HCT116 (cell line): Measurements from ENCODE around the gene CHTOP. TPM values are rescaled to one million over a fixed set of nuclear protein-coding genes. Genes with fewer than 3 reads are reported as not detected.
A peak's percentile ranks its signal among the peaks of the same experiment; 100 is the strongest.

Experiments used
- ATAC-seq: fragments of 200-7000 bp; cut with Tn5 transposase; 2 replicates; pipeline ENCODE4 v1.9.1; 2020; ENCODE audit warnings: mild to moderate bottlenecking, moderate library complexity
- BruUV-seq: library from RNA; stranded (reverse); fragments of 400-500 nt; replicated peaks from 2 replicates; lab custom pipeline; 2021; lab: Mats Ljungman, UMichigan
- CTCF ChIA-PET: fragments of 300-600 bp; sonication (Branson Sonifier 250); formaldehyde crosslinking; loops from one replicate; lab custom pipeline; 2021; ENCODE audit warnings: antibody characterized with exemption; lab: Charles Lee
- POLR2A ChIA-PET: fragments of 300-600, 350-600 bp; sonication (Branson Sonifier 250); formaldehyde crosslinking; loops from one replicate; lab custom pipeline; 2021; ENCODE audit warnings: antibody characterized with exemption; lab: Charles Lee
- RAD21 ChIA-PET, 2 experiments: fragments of 300-600 bp; sonication (Branson Sonifier 250); formaldehyde crosslinking; loops; one replicate each; lab custom pipeline; 2023; ENCODE audit warnings: low total read pairs in 2 of 2; ENCODE audit not compliant: uncharacterized antibody in 2 of 2, unreplicated experiment in 2 of 2, low non-redundant PET in 1 of 2; lab: Charles Lee
- DNase-seq: peaks from one replicate; pipeline ENCODE4 v3.0.0-alpha.2; 2010; ENCODE audit warnings: low read depth, low spot score
- H2AFZ ChIP-seq: fragments of 200-600 bp; shearing (Covaris generic), sonication (generic); 2 replicates; pipeline ENCODE4 v1.6.1; 2017; ENCODE audit warnings: low read depth, mixed run types, mixed read lengths, antibody characterized with exemption, low read length; ENCODE audit not compliant: poor library complexity, severe bottlenecking
- H3K27ac ChIP-seq: 2 replicates; pipeline ENCODE4 v1.5.1; 2012; ENCODE audit warnings: low read depth, low read length
- H3K27me3 ChIP-seq: fragments of 200-600 bp; sonication (generic); 2 replicates; pipeline ENCODE4 v1.6.1; 2016; ENCODE audit warnings: mixed run types, low read length, mixed read lengths; ENCODE audit not compliant: insufficient read depth
- H3K36me3 ChIP-seq, 2 experiments: fragments of 200-500 bp in 1 of 2; fragments of 200-600 bp in 1 of 2; sonication (Bioruptor generic) in 1 of 2; sonication (generic) in 1 of 2; 2 replicates each; pipeline versions ENCODE4 v1.5.1 to v1.6.1; 2014 to 2016; ENCODE audit warnings: low read length in 2 of 2, inconsistent platforms in 1 of 2, mixed read lengths in 1 of 2, mixed run types in 1 of 2; ENCODE audit not compliant: insufficient read depth in 2 of 2, control insufficient read depth in 1 of 2
- H3K4me1 ChIP-seq, 2 experiments: fragments of 200-600 bp in 1 of 2; sonication (generic) in 1 of 2; 2 replicates each; pipeline versions ENCODE4 v1.5.1 to v1.6.1; 2012 to 2017; ENCODE audit warnings: low read length in 2 of 2, inconsistent platforms in 1 of 2, mild to moderate bottlenecking in 1 of 2, mixed read lengths in 1 of 2, mixed run types in 1 of 2, moderate library complexity in 1 of 2; ENCODE audit not compliant: insufficient read depth in 2 of 2, control insufficient read depth in 1 of 2
- H3K4me2 ChIP-seq: fragments of 200-600 bp; sonication (generic); 2 replicates; pipeline ENCODE4 v1.6.1; 2017; ENCODE audit warnings: mixed run types, low read length, mixed read lengths
- H3K4me3 ChIP-seq, 2 experiments: fragments of 200-600 bp in 1 of 2; sonication (generic) in 1 of 2; replicated peaks in 1 of 2; 2 replicates each; pipeline ENCODE4 v1.5.1; 2011 to 2016; ENCODE audit warnings: low read length in 2 of 2, control low read depth in 1 of 2, low read depth in 1 of 2, mild to moderate bottlenecking in 1 of 2, mixed read lengths in 1 of 2, mixed run types in 1 of 2
- H3K79me2 ChIP-seq: fragments of 200-600 bp; sonication (generic); 2 replicates; pipeline ENCODE4 v1.6.1; 2017; ENCODE audit warnings: mild to moderate bottlenecking, mixed run types, low read length, moderate library complexity, mixed read lengths; ENCODE audit not compliant: insufficient read depth
- H3K9ac ChIP-seq: fragments of 200-600 bp; sonication (generic); 2 replicates; pipeline ENCODE4 v1.6.1; 2016; ENCODE audit warnings: low read length, mixed read lengths
- H3K9me2 ChIP-seq: fragments of 200-600 bp; sonication (generic), shearing (Covaris generic); 2 replicates; pipeline ENCODE4 v1.6.1; 2017; ENCODE audit warnings: mixed run types, mild to moderate bottlenecking, moderate library complexity; ENCODE audit not compliant: insufficient read depth
- H3K9me3 ChIP-seq, 2 experiments: fragments of 200-500 bp in 1 of 2; fragments of 200-600 bp in 1 of 2; sonication (Bioruptor generic) in 1 of 2; sonication (generic) in 1 of 2; 2 replicates each; pipeline ENCODE4 v1.6.1; 2014 to 2017; ENCODE audit warnings: low read length in 2 of 2, mixed read lengths in 2 of 2, inconsistent platforms in 1 of 2, low read depth in 1 of 2, mild to moderate bottlenecking in 1 of 2, mixed run types in 1 of 2, moderate library complexity in 1 of 2; ENCODE audit not compliant: control insufficient read depth in 1 of 2, insufficient read depth in 1 of 2
- H4K20me1 ChIP-seq: fragments of 200-600 bp; sonication (generic), shearing (Covaris generic); 2 replicates; pipeline ENCODE4 v1.6.1; 2017; ENCODE audit warnings: mixed run types, mild to moderate bottlenecking, moderate library complexity; ENCODE audit not compliant: insufficient read depth
- CBX3 ChIP-seq: IDR thresholded peaks from 2 replicates; pipeline ENCODE4 v1.6.1; 2012; ENCODE audit warnings: low read depth
- EGR1 ChIP-seq: IDR thresholded peaks from 2 replicates; pipeline ENCODE4 v1.6.1; 2012; ENCODE audit warnings: low read depth
- ELF1 ChIP-seq: IDR thresholded peaks from 2 replicates; pipeline ENCODE4 v1.6.1; 2012; ENCODE audit warnings: low read depth, borderline replicate concordance
- EZH2phosphoT487 ChIP-seq: fragments of 200-600 bp; IDR thresholded peaks from 2 replicates; pipeline ENCODE4 v1.6.1; 2018; ENCODE audit warnings: antibody characterized with exemption, borderline replicate concordance
- FOSL1 ChIP-seq: IDR thresholded peaks from 2 replicates; pipeline ENCODE4 v1.6.1; 2012; ENCODE audit warnings: low read depth
- POLR2AphosphoS5 ChIP-seq: IDR thresholded peaks from 2 replicates; pipeline ENCODE4 v1.6.1; 2011; ENCODE audit warnings: mild to moderate bottlenecking, low read depth, low read length, moderate library complexity
- RAD21 ChIP-seq: IDR thresholded peaks from 2 replicates; pipeline ENCODE4 v1.6.1; 2012; ENCODE audit warnings: low read depth, mild to moderate bottlenecking
- SIN3A ChIP-seq: IDR thresholded peaks from 2 replicates; pipeline ENCODE4 v1.6.1; 2012; ENCODE audit warnings: low read depth
- SP1 ChIP-seq: IDR thresholded peaks from 2 replicates; pipeline ENCODE4 v1.6.1; 2012; ENCODE audit warnings: low read depth
- SRF ChIP-seq: IDR thresholded peaks from 2 replicates; pipeline ENCODE4 v1.6.1; 2012; ENCODE audit warnings: low read depth
- ZNF274 ChIP-seq: fragments of 200-500 bp; sonication (Bioruptor generic); IDR thresholded peaks from 2 replicates; pipeline ENCODE4 v1.6.1; 2014; ENCODE audit warnings: mild to moderate bottlenecking, low read depth, low read length, inconsistent platforms
- intact Hi-C: fragments of 100-400 bp; cut with micrococcal nuclease; formaldehyde crosslinking; loops from 2 replicates; pipeline ENCODE4 v1.10.0; 2022
- total RNA-seq: library from RNA; stranded (reverse); gene quantifications from one replicate; pipeline ENCODE4 v1.2.1, GENCODE V29; 2021; ENCODE audit not compliant: unreplicated experiment
- TF ChIP-seq, protein P1 (sequence below), 3 experiments: fragments of 200-600 bp in 1 of 3; sonication (generic) in 1 of 3; IDR thresholded peaks in 2 of 3; conservative IDR thresholded peaks in 1 of 3; 2 replicates each; pipeline ENCODE4 v1.5.1; 2012 to 2017; ENCODE audit warnings: low read depth in 2 of 3, low read length in 2 of 3, antibody characterized with exemption in 1 of 3, borderline replicate concordance in 1 of 3, control low read depth in 1 of 3, mild to moderate bottlenecking in 1 of 3, mixed read lengths in 1 of 3, mixed run types in 1 of 3, moderate library complexity in 1 of 3; ENCODE audit not compliant: insufficient read depth in 1 of 3
- TF ChIP-seq, protein P2 (sequence below): IDR thresholded peaks from 2 replicates; pipeline ENCODE4 v1.6.1; 2012
- TF ChIP-seq, protein P3 (sequence below): IDR thresholded peaks from 2 replicates; pipeline ENCODE4 v1.6.1; 2012
- TF ChIP-seq, protein P4 (sequence below): IDR thresholded peaks from 2 replicates; pipeline ENCODE4 v1.6.1; 2011; ENCODE audit warnings: mild to moderate bottlenecking, low read length, moderate library complexity; ENCODE audit not compliant: insufficient replicate concordance; ENCODE audit errors: extremely low read depth

CHTOP gene
- total RNA-seq, 1 experiment from 2014 or later = 110 TPM

DNA sequence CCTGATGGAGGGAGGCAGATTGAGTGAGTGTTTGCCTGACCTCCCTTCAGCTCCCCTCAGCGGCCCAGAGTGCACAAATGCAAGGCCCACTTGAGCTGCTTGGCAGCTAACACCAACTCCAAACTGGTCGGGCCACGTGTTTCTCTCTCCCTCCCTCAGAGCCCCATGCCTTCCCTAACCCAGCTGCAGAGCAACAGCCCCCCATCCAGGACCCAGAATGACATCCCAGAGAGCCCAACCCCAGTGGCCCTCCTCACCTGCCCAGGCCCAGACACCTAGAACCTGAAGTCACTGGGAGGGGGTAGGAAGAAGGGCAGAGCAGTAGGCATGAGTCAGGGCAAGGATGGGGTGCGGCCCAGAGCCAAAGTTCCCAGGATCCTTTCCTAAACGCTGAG is 17.0 kb upstream of the CHTOP start:
- RAD21 ChIA-PET = interaction anchor here (0.6 to 2.2 kb wide), 5 partner anchors 10 to 44 kb away, joined by 3 to 9 read pairs (median 7); partner anchors contain the start of gene S100A13 (in 2 of the 2)
- no peak overlapping the region for H3K4me3 ChIP-seq
- intact Hi-C loops = loop anchor here (2.0 kb wide), 2 partner anchors 44 to 106 kb away; no protein-coding TSS in a partner anchor
- H3K36me3 ChIP-seq = no peaks in the 10 kb centered on the region
- POLR2A ChIA-PET = interaction anchor here (0.6 to 9.1 kb wide), 7 partner anchors 7 to 363 kb away, joined by 3 to 172 read pairs (median 13); partner anchors contain the start of genes CHTOP, S100A1, S100A13 and S100A6
- no peak for TF ChIP-seq EZH2phosphoT487
- TF ChIP-seq ZNF274 = no peak
- no peak for TF ChIP-seq SP1
- TF ChIP-seq CBX3 = no peak
- TF ChIP-seq, protein P1, sequence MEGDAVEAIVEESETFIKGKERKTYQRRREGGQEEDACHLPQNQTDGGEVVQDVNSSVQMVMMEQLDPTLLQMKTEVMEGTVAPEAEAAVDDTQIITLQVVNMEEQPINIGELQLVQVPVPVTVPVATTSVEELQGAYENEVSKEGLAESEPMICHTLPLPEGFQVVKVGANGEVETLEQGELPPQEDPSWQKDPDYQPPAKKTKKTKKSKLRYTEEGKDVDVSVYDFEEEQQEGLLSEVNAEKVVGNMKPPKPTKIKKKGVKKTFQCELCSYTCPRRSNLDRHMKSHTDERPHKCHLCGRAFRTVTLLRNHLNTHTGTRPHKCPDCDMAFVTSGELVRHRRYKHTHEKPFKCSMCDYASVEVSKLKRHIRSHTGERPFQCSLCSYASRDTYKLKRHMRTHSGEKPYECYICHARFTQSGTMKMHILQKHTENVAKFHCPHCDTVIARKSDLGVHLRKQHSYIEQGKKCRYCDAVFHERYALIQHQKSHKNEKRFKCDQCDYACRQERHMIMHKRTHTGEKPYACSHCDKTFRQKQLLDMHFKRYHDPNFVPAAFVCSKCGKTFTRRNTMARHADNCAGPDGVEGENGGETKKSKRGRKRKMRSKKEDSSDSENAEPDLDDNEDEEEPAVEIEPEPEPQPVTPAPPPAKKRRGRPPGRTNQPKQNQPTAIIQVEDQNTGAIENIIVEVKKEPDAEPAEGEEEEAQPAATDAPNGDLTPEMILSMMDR (IDR thresholded peaks at IDR 0.05 in 2 of 3, conservative IDR thresholded peaks at IDR 0.05 in 1 of 3; ENCODE audit: borderline replicate concordance in 1 of 3, insufficient read depth in 1 of 3, low read depth in 2 of 3, low read length in 2 of 3) = no peak
- no peak for TF ChIP-seq RAD21
- TF ChIP-seq SRF = no peak
- TF ChIP-seq SIN3A = no peak
- TF ChIP-seq, protein P2, sequence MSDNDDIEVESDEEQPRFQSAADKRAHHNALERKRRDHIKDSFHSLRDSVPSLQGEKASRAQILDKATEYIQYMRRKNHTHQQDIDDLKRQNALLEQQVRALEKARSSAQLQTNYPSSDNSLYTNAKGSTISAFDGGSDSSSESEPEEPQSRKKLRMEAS = no peak
- TF ChIP-seq, protein P3, sequence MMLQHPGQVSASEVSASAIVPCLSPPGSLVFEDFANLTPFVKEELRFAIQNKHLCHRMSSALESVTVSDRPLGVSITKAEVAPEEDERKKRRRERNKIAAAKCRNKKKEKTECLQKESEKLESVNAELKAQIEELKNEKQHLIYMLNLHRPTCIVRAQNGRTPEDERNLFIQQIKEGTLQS = no peak
- no peak for TF ChIP-seq FOSL1
- TF ChIP-seq ELF1 = no peak
- TF ChIP-seq, protein P4, sequence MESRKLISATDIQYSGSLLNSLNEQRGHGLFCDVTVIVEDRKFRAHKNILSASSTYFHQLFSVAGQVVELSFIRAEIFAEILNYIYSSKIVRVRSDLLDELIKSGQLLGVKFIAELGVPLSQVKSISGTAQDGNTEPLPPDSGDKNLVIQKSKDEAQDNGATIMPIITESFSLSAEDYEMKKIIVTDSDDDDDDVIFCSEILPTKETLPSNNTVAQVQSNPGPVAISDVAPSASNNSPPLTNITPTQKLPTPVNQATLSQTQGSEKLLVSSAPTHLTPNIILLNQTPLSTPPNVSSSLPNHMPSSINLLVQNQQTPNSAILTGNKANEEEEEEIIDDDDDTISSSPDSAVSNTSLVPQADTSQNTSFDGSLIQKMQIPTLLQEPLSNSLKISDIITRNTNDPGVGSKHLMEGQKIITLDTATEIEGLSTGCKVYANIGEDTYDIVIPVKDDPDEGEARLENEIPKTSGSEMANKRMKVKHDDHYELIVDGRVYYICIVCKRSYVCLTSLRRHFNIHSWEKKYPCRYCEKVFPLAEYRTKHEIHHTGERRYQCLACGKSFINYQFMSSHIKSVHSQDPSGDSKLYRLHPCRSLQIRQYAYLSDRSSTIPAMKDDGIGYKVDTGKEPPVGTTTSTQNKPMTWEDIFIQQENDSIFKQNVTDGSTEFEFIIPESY = no peak
- no peak for TF ChIP-seq POLR2AphosphoS5
- no peak for TF ChIP-seq EGR1
- peaks cover 39 to 57% of the 10 kb centered on the region in 2 experiments for H3K4me1 ChIP-seq
- H2AFZ ChIP-seq = no peak overlapping the region
- ATAC-seq (no peak; the same call in 1 of the 2 replicates), DNase-seq (no peak)
- peak overlapping the region; percentile 61 for H3K9ac ChIP-seq
- no peaks in the 10 kb centered on the region for H3K27me3 ChIP-seq
- H3K4me2 ChIP-seq = peak overlapping the region; percentile 73
- H3K9me3 ChIP-seq = no peaks in the 10 kb centered on the region
- peaks cover 33% of the 10 kb centered on the region for H3K79me2 ChIP-seq
- TSS peak; percentile 64 for BruUV-seq
- CTCF ChIA-PET = interaction anchor here (1.2 to 7.7 kb wide), 7 partner anchors 10 to 106 kb away, joined by 3 to 76 read pairs (median 9); partner anchors contain the start of genes CHTOP, S100A1 and S100A13
- no peaks in the 10 kb centered on the region for H4K20me1 ChIP-seq
- peak overlapping the region; percentile 79 for H3K27ac ChIP-seq
- no peaks in the 10 kb centered on the region for H3K9me2 ChIP-seq
